SU-DHL-6 (cell line): Measurements from ENCODE around the gene GJC2.

ENCODE experiments used
- EZH2phosphoT487 ChIP-seq: fragments of 200-600 bp; sonication (generic), shearing (Covaris generic); conservative IDR thresholded peaks from 2 replicates; pipeline ENCODE4 v1.6.1; 2018; ENCODE audit warnings: mild to moderate bottlenecking, antibody characterized with exemption, low read length, moderate library complexity, mixed read lengths
- TF ChIP-seq, protein P1 (sequence below): fragments of 200-600 bp; sonication (generic); IDR thresholded peaks from one replicate; pipeline ENCODE4 v1.5.1; 2017; ENCODE audit warnings: antibody characterized with exemption, mild to moderate bottlenecking, low read length, moderate library complexity; ENCODE audit not compliant: insufficient read depth, poor library complexity, severe bottlenecking

DNA sequence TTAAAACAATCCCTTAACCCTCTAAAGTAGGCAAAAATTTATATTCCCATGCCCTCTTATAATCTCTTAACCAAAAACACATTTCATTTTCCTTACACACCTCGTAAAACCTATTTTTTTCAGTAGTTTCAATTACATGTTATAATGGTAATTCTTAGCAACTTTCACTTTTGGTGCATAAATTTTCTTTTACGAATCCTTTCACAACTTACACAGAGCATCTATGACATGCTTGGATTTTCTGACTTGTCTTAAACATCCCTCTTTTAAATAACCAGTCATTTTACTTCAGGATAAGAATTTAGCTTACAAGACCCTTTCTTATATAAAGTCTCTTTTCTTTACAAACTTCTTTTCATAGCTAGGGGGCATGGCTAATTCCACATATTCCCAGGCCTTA, 31.7 kb upstream of the GJC2 start:
- TF ChIP-seq, protein P1, sequence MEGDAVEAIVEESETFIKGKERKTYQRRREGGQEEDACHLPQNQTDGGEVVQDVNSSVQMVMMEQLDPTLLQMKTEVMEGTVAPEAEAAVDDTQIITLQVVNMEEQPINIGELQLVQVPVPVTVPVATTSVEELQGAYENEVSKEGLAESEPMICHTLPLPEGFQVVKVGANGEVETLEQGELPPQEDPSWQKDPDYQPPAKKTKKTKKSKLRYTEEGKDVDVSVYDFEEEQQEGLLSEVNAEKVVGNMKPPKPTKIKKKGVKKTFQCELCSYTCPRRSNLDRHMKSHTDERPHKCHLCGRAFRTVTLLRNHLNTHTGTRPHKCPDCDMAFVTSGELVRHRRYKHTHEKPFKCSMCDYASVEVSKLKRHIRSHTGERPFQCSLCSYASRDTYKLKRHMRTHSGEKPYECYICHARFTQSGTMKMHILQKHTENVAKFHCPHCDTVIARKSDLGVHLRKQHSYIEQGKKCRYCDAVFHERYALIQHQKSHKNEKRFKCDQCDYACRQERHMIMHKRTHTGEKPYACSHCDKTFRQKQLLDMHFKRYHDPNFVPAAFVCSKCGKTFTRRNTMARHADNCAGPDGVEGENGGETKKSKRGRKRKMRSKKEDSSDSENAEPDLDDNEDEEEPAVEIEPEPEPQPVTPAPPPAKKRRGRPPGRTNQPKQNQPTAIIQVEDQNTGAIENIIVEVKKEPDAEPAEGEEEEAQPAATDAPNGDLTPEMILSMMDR: no peak
- TF ChIP-seq EZH2phosphoT487: no peak
